Lower lobe of right lung (tissue), 2 donors: ENCODE results near the gene SEMA4G. TPM values are rescaled to one million over a fixed set of nuclear protein-coding genes. Genes with fewer than 3 reads are reported as not detected.

Experiments
- ATAC-seq, 2 donors: fragments of 200-7000 bp; cut with Tn5 transposase; one replicate each; pipeline ENCODE4 v1.9.1; 2020 to 2022; ENCODE audit warnings: mild to moderate bottlenecking in 2 of 2, moderate library complexity in 2 of 2
- DNase-seq: peaks from one replicate; pipeline ENCODE4 v3.0.0-alpha.2; 2020
- H3K27ac ChIP-seq: fragments of 200-600 bp; one replicate; pipeline ENCODE4 v1.8.0; 2022
- H3K27me3 ChIP-seq: fragments of 200-600 bp; one replicate; pipeline ENCODE4 v1.8.0; 2022; ENCODE audit warnings: low read depth
- H3K36me3 ChIP-seq: fragments of 200-600 bp; one replicate; pipeline ENCODE4 v1.8.0; 2022; ENCODE audit warnings: mild to moderate bottlenecking
- H3K4me1 ChIP-seq: fragments of 200-600 bp; one replicate; pipeline ENCODE4 v1.8.0; 2022
- H3K4me3 ChIP-seq: fragments of 200-600 bp; one replicate; pipeline ENCODE4 v1.8.0; 2022; ENCODE audit warnings: mild to moderate bottlenecking
- H3K9me3 ChIP-seq: fragments of 200-600 bp; one replicate; pipeline ENCODE4 v1.8.0; 2022
- CTCF ChIP-seq: fragments of 200-600 bp; IDR thresholded peaks from one replicate; pipeline ENCODE4 v1.8.0; 2022; ENCODE audit warnings: antibody characterized with exemption, mild to moderate bottlenecking
- intact Hi-C: fragments of 100-400 bp; cut with DNase I; formaldehyde crosslinking; loops from one replicate; pipeline ENCODE4 v1.11.0; 2022
- total RNA-seq: library from RNA; stranded (reverse); fragmentation: NEBNext Ultra II Directional; extraction: Animal tissue kit (Norgen Biotek cat#: 25700); gene quantifications from one replicate; pipeline ENCODE4 v1.2.1, GENCODE V29; 2021
- donor health status: DM: no; HTN: yes; CAD: no; lungs with severe emphysema.

SEMA4G gene
- total RNA-seq, 1 donor from 2014 or later, result 5.1 TPM

GRCh38 chr10:101005361-101005760, 36.1 kb downstream of the SEMA4G start:
- peak overlapping the region; percentile 25 for H3K27ac ChIP-seq
- H3K36me3 ChIP-seq, result peaks cover 51% of the 10 kb centered on the region
- H3K4me3 ChIP-seq, result no peak overlapping the region
- ATAC-seq, result no peak
- no peak for TF ChIP-seq CTCF
- intact Hi-C loops, result no loop called here
- no peak for DNase-seq
- H3K27me3 ChIP-seq, result no peaks in the 10 kb centered on the region
- H3K4me1 ChIP-seq, result peaks cover 54% of the 10 kb centered on the region
- no peaks in the 10 kb centered on the region for H3K9me3 ChIP-seq

DNA sequence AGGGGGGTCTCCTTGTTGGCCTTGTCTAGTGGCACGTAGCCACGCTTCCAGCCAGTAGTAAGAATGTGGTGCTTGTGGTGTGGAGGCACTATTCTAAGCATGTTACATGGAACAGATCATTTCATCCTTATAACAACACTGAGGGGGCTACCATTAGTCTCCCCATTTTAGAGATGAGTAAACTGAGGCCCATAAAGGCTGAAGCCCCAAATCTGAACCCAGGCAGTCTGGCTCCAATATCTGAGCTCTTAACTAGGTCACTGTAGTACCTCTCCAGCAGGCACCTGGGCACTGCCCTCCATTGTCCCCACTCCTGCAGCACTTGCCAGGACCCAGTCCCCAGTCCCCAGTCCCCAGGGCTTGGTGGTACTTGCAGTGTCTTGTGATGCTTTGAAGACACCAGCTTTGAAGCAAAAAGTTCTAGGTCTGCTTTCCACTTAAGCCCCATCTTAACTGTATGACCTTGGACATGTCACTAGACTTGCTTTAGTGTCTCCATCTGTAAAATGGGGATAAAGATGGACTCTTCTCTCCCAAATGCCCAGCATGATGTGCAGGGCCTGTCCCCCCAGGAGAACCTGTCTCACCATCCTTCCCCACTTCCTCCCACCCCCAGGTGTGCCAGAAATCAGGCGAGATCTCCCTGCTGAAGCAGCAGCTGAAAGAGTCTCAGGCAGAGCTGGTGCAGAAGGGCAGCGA, 36.7 kb downstream of the SEMA4G start:
- Histone ChIP-seq H3K4me1 (peaks cover 47% of the 10 kb centered on the region), H3K27ac (peak overlapping the region; percentile 25), H3K9me3 (no peaks in the 10 kb centered on the region), H3K36me3 (peaks cover 51% of the 10 kb centered on the region), H3K4me3 (no peak overlapping the region), H3K27me3 (no peaks in the 10 kb centered on the region)
- DNase-seq, result no peak
- TF ChIP-seq CTCF, result no peak
- intact Hi-C loops, result no loop called here
- ATAC-seq, result no peak

DNA sequence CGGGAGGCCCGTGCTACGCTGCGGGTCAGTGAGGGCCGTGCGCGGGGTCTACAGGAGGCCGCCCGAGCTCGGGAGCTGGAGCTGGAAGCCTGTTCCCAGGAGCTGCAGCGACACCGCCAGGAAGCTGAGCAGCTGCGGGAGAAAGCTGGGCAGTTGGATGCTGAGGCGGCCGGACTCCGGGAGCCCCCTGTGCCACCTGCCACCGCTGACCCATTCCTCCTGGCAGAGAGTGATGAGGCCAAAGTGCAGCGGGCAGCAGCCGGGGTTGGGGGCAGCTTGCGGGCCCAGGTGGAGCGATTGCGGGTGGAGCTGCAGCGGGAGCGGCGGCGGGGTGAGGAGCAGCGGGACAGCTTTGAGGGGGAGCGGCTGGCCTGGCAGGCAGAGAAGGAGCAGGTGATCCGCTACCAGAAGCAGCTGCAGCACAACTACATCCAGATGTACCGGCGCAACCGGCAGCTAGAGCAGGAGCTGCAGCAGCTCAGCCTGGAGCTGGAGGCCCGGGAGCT, 37.3 kb downstream of the SEMA4G start:
- TF ChIP-seq CTCF, result no peak
- intact Hi-C loops, result no loop called here
- no peak overlapping the region for H3K27ac ChIP-seq
- ATAC-seq (no peak), DNase-seq (no peak)
- H3K4me3 ChIP-seq, result no peak overlapping the region
- no peaks in the 10 kb centered on the region for H3K27me3 ChIP-seq
- H3K36me3 ChIP-seq, result peaks cover 51% of the 10 kb centered on the region
- no peaks in the 10 kb centered on the region for H3K9me3 ChIP-seq
- H3K4me1 ChIP-seq, result peaks cover 43% of the 10 kb centered on the region

DNA sequence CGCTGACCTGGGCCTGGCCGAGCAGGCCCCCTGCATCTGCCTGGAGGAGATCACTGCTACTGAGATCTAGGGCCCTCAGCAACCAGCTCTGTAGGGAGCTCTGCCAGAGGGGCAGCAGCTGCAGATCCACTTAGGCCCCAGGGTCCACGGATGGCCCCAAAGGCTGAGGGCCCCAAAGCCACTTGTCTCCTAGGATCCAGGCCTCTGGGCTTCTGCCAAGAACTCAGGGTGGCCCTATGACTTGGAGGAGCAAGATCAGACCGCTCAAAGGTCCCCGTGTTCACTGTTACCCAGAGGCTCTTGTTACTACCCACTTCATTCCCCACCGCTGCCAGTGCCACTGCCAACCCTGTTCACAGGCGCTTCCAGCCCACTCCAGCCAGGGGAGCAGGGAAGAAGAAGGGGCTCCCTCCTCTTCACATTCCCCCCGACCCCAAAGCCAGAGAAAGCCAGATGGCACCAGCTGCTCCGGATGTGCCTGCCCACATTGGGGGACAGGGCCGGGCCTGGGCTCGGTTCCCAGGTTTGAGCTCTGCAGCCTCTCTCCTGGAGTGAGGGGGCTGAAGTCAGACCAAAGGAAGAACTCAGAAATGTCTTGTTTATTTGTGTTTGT, 37.9 kb downstream of the SEMA4G start:
- no peak for TF ChIP-seq CTCF
- Histone ChIP-seq H3K4me3 (no peak overlapping the region), H3K4me1 (peaks cover 43% of the 10 kb centered on the region), H3K27ac (peak overlapping the region; percentile 46), H3K9me3 (no peaks in the 10 kb centered on the region), H3K27me3 (no peaks in the 10 kb centered on the region), H3K36me3 (peaks cover 51% of the 10 kb centered on the region)
- DNase-seq, result no peak
- intact Hi-C loops, result no loop called here
- no peak for ATAC-seq

GRCh38 chr10:101007915-101008822, 38.9 kb downstream of the SEMA4G start:
- intact Hi-C loops, result no loop called here
- ATAC-seq (no peak), DNase-seq (no peak)
- peaks cover 43% of the 10 kb centered on the region for H3K4me1 ChIP-seq
- H3K9me3 ChIP-seq, result no peaks in the 10 kb centered on the region
- TF ChIP-seq CTCF, result no peak
- no peak overlapping the region for H3K27ac ChIP-seq
- H3K27me3 ChIP-seq, result no peaks in the 10 kb centered on the region
- no peak overlapping the region for H3K4me3 ChIP-seq
- H3K36me3 ChIP-seq, result peaks cover 41% of the 10 kb centered on the region
